ENCODE measurements around the gene FASN. TPM values are rescaled to one million over a fixed set of nuclear protein-coding genes. Genes with fewer than 3 reads are reported as not detected.

Gene FASN
- total and polyA plus RNA-seq, 2 of the 13 experiments (the other 11 are each of a cell fraction or from before 2014, with no cell fraction given) = 51.7 to 101 TPM

DNA sequence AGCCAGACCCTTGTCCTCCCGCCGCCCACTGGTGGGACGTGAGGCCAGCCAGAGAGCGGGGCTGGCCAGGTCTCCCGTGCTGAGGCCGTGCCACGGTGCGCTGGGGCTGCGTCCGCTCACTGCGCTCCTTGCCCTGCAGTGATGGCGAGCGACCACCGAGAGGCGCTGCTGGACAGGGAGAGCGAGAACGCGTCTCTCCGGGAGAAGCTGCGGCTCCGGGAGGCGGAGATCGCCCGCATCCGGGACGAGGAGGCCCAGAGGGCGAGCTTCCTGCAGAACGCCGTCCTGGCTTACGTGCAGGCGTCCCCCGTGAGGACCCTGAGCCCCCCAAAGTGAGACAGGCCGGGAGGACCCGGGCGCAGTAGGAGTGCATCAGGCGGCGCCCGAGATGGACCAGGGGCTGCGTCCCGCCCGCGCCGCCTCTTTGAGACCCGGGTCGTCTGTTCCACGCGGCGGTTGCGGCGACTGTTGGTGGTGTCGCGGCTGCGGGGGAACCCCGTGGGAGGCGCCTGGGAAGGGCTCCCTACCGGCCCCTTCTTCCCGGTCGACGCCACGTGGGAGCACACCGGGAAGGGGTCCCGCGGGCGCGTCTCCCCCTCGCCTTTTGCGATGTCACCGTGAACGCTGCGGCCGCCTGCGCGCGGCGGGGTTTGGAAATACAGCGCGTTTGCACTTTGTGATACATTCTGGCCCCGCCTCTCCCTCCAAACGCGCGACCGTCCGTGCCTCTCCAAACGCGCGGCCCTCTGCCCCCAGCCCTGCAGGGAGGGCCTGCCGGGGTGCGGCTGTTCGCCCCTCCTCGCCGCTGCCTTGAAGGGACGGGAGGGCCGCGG, 67.3 kb downstream of the FASN start (continued):
- TF ChIP-seq, protein P1, sequence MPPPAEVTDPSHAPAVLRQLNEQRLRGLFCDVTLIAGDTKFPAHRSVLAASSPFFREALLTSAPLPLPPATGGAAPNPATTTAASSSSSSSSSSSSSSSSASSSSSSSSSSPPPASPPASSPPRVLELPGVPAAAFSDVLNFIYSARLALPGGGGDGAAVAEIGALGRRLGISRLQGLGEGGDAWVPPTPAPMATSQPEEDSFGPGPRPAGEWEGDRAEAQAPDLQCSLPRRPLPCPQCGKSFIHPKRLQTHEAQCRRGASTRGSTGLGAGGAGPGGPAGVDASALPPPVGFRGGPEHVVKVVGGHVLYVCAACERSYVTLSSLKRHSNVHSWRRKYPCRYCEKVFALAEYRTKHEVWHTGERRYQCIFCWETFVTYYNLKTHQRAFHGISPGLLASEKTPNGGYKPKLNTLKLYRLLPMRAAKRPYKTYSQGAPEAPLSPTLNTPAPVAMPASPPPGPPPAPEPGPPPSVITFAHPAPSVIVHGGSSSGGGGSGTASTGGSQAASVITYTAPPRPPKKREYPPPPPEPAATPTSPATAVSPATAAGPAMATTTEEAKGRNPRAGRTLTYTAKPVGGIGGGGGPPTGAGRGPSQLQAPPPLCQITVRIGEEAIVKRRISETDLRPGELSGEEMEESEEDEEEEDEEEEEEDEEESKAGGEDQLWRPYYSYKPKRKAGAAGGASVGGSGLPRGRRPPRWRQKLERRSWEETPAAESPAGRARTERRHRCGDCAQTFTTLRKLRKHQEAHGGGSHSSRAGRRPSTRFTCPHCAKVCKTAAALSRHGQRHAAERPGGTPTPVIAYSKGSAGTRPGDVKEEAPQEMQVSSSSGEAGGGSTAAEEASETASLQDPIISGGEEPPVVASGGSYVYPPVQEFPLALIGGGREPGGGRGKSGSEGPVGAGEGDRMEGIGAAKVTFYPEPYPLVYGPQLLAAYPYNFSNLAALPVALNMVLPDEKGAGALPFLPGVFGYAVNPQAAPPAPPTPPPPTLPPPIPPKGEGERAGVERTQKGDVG (CRISPR knock-in tag; IDR thresholded peaks at IDR 0.05; ENCODE audit: borderline replicate concordance) = peak; percentile 70; the same call in 1 of the 2 replicates
- TF ChIP-seq, protein P2, sequence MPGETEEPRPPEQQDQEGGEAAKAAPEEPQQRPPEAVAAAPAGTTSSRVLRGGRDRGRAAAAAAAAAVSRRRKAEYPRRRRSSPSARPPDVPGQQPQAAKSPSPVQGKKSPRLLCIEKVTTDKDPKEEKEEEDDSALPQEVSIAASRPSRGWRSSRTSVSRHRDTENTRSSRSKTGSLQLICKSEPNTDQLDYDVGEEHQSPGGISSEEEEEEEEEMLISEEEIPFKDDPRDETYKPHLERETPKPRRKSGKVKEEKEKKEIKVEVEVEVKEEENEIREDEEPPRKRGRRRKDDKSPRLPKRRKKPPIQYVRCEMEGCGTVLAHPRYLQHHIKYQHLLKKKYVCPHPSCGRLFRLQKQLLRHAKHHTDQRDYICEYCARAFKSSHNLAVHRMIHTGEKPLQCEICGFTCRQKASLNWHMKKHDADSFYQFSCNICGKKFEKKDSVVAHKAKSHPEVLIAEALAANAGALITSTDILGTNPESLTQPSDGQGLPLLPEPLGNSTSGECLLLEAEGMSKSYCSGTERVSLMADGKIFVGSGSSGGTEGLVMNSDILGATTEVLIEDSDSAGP (CRISPR knock-in tag; IDR thresholded peaks at IDR 0.05; ENCODE audit: borderline replicate concordance) = peak; percentile 46; the same call in 1 of the 2 replicates
- TF ChIP-seq, protein P3, sequence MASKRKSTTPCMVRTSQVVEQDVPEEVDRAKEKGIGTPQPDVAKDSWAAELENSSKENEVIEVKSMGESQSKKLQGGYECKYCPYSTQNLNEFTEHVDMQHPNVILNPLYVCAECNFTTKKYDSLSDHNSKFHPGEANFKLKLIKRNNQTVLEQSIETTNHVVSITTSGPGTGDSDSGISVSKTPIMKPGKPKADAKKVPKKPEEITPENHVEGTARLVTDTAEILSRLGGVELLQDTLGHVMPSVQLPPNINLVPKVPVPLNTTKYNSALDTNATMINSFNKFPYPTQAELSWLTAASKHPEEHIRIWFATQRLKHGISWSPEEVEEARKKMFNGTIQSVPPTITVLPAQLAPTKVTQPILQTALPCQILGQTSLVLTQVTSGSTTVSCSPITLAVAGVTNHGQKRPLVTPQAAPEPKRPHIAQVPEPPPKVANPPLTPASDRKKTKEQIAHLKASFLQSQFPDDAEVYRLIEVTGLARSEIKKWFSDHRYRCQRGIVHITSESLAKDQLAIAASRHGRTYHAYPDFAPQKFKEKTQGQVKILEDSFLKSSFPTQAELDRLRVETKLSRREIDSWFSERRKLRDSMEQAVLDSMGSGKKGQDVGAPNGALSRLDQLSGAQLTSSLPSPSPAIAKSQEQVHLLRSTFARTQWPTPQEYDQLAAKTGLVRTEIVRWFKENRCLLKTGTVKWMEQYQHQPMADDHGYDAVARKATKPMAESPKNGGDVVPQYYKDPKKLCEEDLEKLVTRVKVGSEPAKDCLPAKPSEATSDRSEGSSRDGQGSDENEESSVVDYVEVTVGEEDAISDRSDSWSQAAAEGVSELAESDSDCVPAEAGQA (IDR thresholded peaks at IDR 0.05; ENCODE audit: low read depth) = 0 out of 2 replicates have a peak, but pooled peaks have one; percentile 18
- TF ChIP-seq, protein P3 (CRISPR knock-in tag; IDR thresholded peaks at IDR 0.05; ENCODE audit: borderline replicate concordance) = no peak
- 0 out of 2 replicates have a peak, but pooled peaks have one; percentile 15 for TF ChIP-seq SALL1 (CRISPR knock-in tag; IDR thresholded peaks at IDR 0.05)
- TF ChIP-seq FOSL2 (CRISPR knock-in tag; IDR thresholded peaks at IDR 0.05) = 0 out of 2 replicates have a peak, but pooled peaks have one; percentile 8
- TF ChIP-seq, protein P4, sequence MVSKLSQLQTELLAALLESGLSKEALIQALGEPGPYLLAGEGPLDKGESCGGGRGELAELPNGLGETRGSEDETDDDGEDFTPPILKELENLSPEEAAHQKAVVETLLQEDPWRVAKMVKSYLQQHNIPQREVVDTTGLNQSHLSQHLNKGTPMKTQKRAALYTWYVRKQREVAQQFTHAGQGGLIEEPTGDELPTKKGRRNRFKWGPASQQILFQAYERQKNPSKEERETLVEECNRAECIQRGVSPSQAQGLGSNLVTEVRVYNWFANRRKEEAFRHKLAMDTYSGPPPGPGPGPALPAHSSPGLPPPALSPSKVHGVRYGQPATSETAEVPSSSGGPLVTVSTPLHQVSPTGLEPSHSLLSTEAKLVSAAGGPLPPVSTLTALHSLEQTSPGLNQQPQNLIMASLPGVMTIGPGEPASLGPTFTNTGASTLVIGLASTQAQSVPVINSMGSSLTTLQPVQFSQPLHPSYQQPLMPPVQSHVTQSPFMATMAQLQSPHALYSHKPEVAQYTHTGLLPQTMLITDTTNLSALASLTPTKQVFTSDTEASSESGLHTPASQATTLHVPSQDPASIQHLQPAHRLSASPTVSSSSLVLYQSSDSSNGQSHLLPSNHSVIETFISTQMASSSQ (IDR thresholded peaks at IDR 0.05; ENCODE audit: low read depth) = no peak
- TF ChIP-seq, protein P4 (CRISPR knock-in tag; IDR thresholded peaks at IDR 0.05; ENCODE audit: borderline replicate concordance) = 0 out of 2 replicates have a peak, but pooled peaks have one; percentile 12
- no peak for TF ChIP-seq JDP2 (CRISPR knock-in tag; IDR thresholded peaks at IDR 0.05; ENCODE audit: borderline replicate concordance)
- TF ChIP-seq ZBTB38 (CRISPR knock-in tag; IDR thresholded peaks at IDR 0.05) = peak; percentile 99
- peak; percentile 59; the same call in 1 of the 2 replicates for TF ChIP-seq MTA1 (CRISPR knock-in tag; IDR thresholded peaks at IDR 0.05; ENCODE audit: borderline replicate concordance)
- no peak for TF ChIP-seq CHCHD3 (CRISPR knock-in tag; IDR thresholded peaks at IDR 0.05)

All from HepG2 (cell line).